Measurements from ENCODE around the gene NACC1.

NACC1 gene

GRCh38 chr19:13109361-13110098 lies 8.5 kb upstream of the NACC1 start:
- Histone ChIP-seq H3F3A (ENCODE audit: control insufficient read depth, insufficient read depth) (peaks cover 10% of the 10 kb centered on the region), H3K79me2 (ENCODE audit: control insufficient read depth, low read length) (peaks cover 19% of the 10 kb centered on the region), H3K4me3 (ENCODE audit: low read length) (no peak overlapping the region), H3K9me2 (replicated peaks; ENCODE audit: control insufficient read depth, low read length) (no peaks in the 10 kb centered on the region), H3K9me3 (ENCODE audit: control insufficient read depth, insufficient read depth, low read length) (no peaks in the 10 kb centered on the region), H4K20me1 (ENCODE audit: control insufficient read depth, insufficient read depth, low read depth, low read length) (no peaks in the 10 kb centered on the region), H3K27me3 (ENCODE audit: control insufficient read depth, low read length) (no peaks in the 10 kb centered on the region), H3K4me1 (ENCODE audit: control insufficient read depth, low read length) (peaks cover 20% of the 10 kb centered on the region), H3K4me2 (ENCODE audit: low read length) (no peak overlapping the region), H3K36me3 (ENCODE audit: control insufficient read depth, low read length) (peaks cover 42% of the 10 kb centered on the region), H3K27ac (ENCODE audit: low read depth, low read length) (no peak overlapping the region)
- TF ChIP-seq EZH2phosphoT487 (IDR thresholded peaks at IDR 0.05; ENCODE audit: borderline replicate concordance, low read length) = no peak
- TF ChIP-seq, protein P1, sequence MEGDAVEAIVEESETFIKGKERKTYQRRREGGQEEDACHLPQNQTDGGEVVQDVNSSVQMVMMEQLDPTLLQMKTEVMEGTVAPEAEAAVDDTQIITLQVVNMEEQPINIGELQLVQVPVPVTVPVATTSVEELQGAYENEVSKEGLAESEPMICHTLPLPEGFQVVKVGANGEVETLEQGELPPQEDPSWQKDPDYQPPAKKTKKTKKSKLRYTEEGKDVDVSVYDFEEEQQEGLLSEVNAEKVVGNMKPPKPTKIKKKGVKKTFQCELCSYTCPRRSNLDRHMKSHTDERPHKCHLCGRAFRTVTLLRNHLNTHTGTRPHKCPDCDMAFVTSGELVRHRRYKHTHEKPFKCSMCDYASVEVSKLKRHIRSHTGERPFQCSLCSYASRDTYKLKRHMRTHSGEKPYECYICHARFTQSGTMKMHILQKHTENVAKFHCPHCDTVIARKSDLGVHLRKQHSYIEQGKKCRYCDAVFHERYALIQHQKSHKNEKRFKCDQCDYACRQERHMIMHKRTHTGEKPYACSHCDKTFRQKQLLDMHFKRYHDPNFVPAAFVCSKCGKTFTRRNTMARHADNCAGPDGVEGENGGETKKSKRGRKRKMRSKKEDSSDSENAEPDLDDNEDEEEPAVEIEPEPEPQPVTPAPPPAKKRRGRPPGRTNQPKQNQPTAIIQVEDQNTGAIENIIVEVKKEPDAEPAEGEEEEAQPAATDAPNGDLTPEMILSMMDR (IDR thresholded peaks at IDR 0.05; ENCODE audit: low read depth, low read length, poor library complexity, severe bottlenecking) = no peak

- H3K36me3 ChIP-seq (ENCODE audit: control insufficient read depth, low read length) = peaks cover 41% of the 10 kb centered on the region
Observed at GRCh38 chr19:13110099-13110610, 7.9 kb upstream of the NACC1 start.

DNA sequence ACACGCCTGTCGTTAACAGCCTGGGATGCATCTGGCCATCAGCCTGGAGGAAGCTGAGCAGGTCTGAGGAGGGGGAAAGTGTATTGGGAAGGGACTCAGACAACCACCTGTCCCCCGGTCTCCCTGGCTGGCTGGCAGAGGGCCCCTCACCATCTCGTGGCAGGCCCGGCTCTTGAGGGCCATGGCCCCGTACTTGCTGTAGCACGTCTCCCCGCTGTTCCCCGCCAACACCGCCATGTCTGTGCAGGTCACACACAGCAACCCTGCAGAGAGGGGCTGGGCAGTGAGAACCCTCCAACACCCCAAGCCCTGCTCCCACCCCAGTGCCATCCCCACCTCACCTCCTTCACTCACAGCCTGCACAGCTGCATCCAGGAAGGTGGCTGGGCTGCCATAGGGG lies 5.5 kb upstream of the NACC1 start:
- Histone ChIP-seq H3K9me2 (replicated peaks; ENCODE audit: control insufficient read depth, low read length) (no peaks in the 10 kb centered on the region), H3K4me2 (ENCODE audit: low read length) (no peak overlapping the region), H4K20me1 (ENCODE audit: control insufficient read depth, insufficient read depth, low read depth, low read length) (no peaks in the 10 kb centered on the region), H3K27me3 (ENCODE audit: control insufficient read depth, low read length) (no peaks in the 10 kb centered on the region), H3F3A (ENCODE audit: control insufficient read depth, insufficient read depth) (peaks cover 6% of the 10 kb centered on the region), H3K4me3 (ENCODE audit: low read length) (no peak overlapping the region), H3K79me2 (ENCODE audit: control insufficient read depth, low read length) (peaks cover 28% of the 10 kb centered on the region), H3K4me1 (ENCODE audit: control insufficient read depth, low read length) (peaks cover 19% of the 10 kb centered on the region), H3K9me3 (ENCODE audit: control insufficient read depth, insufficient read depth, low read length) (no peaks in the 10 kb centered on the region), H3K36me3 (ENCODE audit: control insufficient read depth, low read length) (peaks cover 38% of the 10 kb centered on the region), H3K27ac (ENCODE audit: low read depth, low read length) (no peak overlapping the region)
- TF ChIP-seq, protein P1 (IDR thresholded peaks at IDR 0.05; ENCODE audit: low read depth, low read length, poor library complexity, severe bottlenecking) = no peak
- no peak for TF ChIP-seq EZH2phosphoT487 (IDR thresholded peaks at IDR 0.05; ENCODE audit: borderline replicate concordance, low read length)

More at GRCh38 chr19:13110099-13110610, 7.9 kb upstream of the NACC1 start:
- no peak overlapping the region for H3K27ac ChIP-seq (ENCODE audit: low read depth, low read length)
- peaks cover 21% of the 10 kb centered on the region for H3K79me2 ChIP-seq (ENCODE audit: control insufficient read depth, low read length)
- H3K27me3 ChIP-seq (ENCODE audit: control insufficient read depth, low read length) = no peaks in the 10 kb centered on the region
- no peak overlapping the region for H3K4me3 ChIP-seq (ENCODE audit: low read length)
- no peaks in the 10 kb centered on the region for H4K20me1 ChIP-seq (ENCODE audit: control insufficient read depth, insufficient read depth, low read depth, low read length)
- no peak overlapping the region for H3K4me2 ChIP-seq (ENCODE audit: low read length)
- no peaks in the 10 kb centered on the region for H3K9me2 ChIP-seq (replicated peaks; ENCODE audit: control insufficient read depth, low read length)
- no peak for TF ChIP-seq EZH2phosphoT487 (IDR thresholded peaks at IDR 0.05; ENCODE audit: borderline replicate concordance, low read length)
- TF ChIP-seq, protein P1 (IDR thresholded peaks at IDR 0.05; ENCODE audit: low read depth, low read length, poor library complexity, severe bottlenecking) = no peak
- peaks cover 4% of the 10 kb centered on the region; the same call in 1 of the 2 replicates for H3F3A ChIP-seq (ENCODE audit: control insufficient read depth, insufficient read depth)
- no peaks in the 10 kb centered on the region for H3K9me3 ChIP-seq (ENCODE audit: control insufficient read depth, insufficient read depth, low read length)
- H3K4me1 ChIP-seq (ENCODE audit: control insufficient read depth, low read length) = peaks cover 17% of the 10 kb centered on the region
